Epidermal melanocyte (primary cell): ENCODE data around the gene PARP9.
"Not testable (repeated sequence)": the region's sequence is repeated elsewhere in the genome, so short reads cannot be mapped to it uniquely, and the experiment has no call there.

ENCODE experiments used
- DNase-seq: peaks from one replicate; pipeline ENCODE4 v3.0.0; 2011; ENCODE audit warnings: low spot score; ENCODE audit not compliant: insufficient read length

Gene PARP9

DNA sequence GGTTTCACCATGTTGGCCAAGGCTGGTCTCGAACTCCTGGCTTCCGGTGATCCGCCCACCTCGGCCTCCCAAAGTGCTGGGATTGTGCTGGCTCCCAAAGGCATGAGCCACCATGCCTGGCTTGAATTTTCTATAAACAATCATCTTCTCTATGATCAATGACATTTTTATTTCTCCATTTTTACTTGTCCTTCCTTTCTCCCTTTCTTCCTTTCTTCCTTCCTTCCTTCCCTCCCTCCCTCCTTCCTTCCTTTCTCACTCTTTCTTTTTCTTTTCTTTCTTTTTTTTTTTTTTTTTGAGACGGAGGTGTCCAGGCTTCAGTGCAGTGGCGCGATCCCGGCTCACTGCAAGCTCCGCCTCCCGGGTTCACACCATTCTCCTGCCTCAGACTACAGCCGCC lies 40.8 kb downstream of the PARP9 start:
- no peak for DNase-seq

DNA sequence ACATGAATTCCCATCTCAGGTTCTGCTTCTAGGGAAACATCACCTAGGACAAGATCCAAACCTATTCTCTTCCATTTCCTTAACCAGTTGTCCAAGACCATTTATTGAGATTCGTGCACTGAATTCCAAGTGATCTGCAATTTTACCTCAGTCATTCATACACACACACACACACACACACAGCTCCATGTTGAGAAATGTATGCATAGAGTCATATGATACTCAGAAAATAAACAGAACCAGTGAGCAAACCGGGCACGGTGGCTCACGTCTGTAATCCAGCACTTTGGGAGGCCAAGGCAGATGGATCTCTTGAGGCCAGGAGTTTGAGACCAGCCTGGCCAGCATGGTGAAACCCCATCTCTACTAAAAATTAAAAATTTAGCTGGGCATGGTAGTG lies 43.2 kb downstream of the PARP9 start:
- DNase-seq = no peak

DNA sequence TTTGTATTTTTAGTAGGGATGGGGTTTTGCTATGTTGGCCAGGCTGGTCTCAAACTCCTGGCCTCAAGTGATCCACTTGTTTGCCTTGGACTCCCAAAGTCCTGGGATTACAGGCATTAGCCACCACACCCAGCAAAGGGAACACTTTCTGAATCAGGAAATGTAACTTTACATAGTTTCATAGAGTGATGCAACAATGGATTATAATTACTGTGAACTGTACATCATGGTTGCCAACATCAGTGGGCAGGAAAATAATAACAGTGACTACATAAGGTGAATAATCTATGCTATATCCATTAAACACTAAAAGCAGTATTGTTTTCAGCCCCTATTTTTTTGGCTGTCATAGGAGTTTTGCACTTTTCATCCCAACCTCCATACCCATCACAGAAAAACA lies 44.4 kb downstream of the PARP9 start:
- DNase-seq = no peak

DNA sequence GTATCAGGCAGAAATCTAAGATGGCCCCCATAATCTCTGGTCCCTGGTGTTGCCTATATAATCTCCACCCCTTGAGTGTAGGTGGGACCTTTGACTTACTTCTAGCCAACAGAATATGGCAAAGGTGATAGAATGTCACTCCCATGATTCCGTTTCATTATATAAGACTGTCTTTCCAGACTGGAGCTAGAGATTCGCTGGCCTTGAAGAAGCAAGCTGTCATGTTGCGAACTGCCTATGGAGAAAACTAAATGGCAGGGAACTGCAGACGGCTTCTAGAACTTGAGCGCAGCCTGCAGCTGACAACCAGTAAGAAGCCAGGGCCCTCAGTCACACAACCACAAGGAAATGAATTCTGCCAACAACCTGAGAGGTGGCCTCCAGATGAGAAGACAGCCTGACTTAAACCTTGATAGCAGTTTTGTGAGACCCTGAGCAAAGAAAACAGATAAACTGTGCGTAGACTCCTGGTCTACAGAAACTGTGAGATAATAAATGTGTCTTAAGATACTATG lies 47.2 kb downstream of the PARP9 start:
- DNase-seq = no peak

DNA sequence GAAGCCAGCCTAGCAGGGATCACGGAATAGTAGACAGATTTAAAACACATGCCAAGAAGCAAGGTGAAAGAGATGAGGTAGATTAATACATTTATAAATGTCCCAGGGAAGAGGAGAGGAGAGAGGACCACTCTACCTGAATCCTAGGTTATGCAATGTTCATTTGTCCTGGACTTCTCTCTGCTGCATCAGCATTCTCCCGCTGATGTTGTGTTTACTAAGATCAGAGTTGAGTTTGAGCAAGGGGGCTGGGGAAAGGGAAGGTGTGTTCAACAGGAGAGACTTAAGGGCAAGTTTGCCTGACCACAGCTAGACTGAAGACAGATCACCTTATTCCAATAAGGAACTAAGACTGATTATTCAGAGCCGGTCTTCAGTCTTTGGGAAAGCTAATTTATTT lies 48.2 kb downstream of the PARP9 start:
- DNase-seq = no peak

DNA sequence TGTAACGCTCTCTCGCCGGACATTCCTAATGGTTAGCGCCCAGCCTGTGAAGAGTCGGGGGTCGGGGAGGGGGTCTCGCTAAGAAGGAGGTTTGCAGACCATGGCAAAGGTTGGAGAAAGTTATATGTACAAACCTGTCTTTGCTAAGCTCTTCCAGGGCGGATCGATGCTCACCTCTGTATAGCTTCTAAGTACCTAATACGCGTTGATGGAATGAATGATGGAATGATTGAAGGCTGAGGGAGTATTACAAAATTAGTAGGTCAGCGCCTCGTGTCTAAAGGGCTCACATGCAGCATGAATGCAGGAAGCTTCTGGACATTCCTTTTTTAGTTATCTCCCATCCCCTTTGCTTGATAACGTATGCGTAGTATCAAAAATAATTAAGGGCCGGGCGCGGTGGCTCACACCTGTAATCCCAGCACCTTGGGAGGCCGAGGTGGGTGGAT lies 49.1 kb downstream of the PARP9 start:
- no peak for DNase-seq

DNA sequence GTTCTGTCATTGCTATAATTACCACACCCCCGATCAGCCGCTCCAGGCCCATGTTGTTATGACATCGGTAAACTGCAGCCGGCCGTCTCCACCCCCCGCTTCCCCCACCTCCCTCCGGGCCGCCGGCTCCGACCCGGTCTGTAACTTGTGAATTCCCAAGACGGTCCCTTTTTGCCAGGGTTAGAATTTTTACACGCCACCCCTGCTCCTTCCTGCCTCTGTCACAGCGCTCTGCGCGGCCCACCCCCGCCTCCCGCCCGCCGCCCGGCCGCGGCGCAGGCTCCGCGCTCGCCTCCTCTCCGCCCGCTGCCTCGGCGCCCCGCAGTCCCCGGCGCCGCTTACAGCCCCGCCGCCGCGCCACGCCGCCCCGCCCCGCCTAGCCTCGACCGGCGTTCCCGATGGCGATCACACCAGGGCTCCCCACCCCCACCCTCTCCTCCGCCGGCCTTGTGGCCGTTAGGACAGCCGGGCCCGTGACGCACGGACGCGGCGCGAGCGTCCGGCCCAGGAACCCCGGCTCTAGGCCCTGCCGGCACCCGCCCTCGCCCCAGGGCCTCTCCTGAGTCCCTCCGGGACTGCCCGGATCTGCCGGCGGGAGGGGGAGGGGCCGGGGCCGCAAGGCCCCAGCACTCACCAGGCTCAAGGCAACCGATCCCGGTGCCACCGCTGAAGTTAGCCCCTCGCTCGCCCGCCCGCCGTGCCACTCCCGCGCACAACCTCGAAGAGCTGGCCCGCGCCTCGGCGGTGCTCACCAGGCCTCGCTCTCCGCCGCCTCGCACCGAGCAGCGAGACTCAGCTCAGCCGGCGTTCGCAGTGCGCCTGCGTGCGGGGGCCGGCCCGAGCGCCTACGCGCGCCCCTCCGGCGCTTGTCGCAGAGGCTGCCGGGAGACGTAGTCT lies 49.7 kb downstream of the PARP9 start, which contains the start of gene KPNA1:
Gene KPNA1 (minus strand): TSS at position 817 of the 897 bp plus-strand sequence. CDS start 18,374 bp downstream, outside the sequence.
- DNase-seq = peak; percentile 89

DNA sequence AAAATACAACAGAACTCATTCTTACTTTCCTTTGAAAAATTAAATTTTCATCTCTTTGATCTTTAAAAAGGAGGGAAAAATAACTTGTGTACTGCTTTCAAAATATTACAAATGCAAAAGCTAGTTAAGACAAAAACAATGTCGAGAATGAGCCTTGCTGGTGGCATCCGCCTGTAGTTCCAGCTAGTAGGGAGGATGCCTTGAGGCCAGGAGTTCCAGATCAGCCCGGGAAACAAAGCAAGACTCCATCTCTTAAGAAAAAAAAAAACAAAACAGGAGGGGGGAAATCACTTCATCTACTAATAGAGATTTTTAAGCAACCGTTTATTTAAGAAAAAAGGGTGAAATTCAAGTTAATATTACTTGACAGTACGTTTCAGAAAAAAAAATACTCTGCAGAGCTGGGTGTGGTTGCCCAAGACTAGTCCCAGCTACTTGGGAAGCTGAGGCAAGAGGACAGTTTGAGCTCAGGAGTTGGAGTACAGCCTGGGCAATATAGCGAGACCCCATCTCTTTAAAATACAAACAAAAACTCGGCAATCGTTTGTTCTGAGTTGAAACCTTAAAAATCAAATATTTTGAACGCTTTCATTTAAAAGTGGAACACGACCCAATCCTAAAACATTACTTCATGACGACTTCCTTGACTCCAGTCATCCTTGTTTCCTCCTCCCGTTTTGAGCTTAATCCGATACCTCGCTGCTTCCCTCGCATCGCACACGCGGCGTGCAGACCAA lies 50.5 kb downstream of the PARP9 start:
- DNase-seq = no peak

DNA sequence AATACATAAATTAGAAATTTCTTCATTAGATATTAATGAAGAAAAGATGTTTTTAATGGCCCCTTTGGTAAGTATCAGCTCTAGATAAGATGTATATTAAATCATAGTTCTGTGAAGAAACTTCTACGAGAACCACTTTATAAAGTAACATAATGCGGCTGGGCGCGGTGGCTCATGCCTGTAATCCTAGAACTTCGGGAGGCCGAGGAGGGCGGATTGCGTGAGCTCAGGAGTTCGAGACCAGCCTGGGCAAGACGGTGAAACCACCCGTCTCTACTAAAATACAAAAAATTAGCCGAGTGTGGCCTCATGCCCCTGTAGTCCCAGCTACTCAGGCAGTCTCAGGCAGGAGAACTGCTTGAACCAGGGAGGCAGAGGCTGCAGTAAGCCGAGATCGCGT lies 51.8 kb downstream of the PARP9 start:
- DNase-seq = no peak

DNA sequence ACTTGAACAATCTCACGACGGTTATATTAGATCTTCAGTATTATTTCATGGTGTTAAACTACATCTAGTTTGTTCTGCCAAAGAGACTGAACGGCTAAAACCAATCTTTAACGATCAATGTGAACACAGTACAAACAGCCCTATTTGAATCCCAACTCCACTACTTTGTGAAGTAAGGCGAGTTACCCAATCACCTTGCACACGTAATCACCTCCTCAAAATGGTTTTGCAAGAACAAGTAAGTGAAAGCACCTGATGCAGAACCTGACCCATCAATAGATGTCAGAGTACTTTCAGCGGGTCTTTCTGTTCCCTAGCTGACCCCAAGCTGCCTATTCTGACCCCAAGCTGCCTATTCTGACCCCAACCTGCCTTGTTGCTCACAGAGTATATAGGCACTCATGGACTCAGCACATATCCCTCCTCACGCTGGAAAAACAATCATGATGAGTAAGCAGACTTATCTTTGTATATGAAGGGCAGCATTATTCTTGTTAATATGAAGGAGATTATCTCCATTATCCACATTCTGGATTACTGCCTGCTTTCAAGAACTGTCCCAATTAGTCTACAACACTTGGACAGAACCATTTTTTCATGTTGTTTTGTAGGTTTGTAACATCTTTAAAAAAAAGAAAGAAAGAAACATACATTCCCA lies 53.1 kb downstream of the PARP9 start:
- no peak for DNase-seq

DNA sequence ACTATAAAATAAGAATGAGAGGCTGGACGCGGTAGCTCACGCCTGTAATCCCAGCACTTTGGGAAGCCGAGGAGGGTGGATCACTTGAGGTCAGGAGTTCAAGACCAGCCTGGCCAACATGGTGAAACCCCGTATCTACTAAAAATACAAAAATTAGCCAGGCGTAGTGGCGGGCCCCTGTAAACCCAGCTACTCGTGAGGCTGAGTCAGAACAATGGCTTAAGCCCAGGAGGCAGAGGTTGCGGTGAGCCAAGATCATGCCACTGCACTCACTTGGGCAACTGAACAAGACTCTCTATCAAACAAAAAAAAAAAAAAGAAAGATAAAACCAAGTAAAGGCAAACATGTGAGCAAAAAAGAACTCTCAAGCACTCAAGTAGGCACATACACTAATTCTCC lies 55.2 kb downstream of the PARP9 start:
- not testable (repeated sequence) for DNase-seq

DNA sequence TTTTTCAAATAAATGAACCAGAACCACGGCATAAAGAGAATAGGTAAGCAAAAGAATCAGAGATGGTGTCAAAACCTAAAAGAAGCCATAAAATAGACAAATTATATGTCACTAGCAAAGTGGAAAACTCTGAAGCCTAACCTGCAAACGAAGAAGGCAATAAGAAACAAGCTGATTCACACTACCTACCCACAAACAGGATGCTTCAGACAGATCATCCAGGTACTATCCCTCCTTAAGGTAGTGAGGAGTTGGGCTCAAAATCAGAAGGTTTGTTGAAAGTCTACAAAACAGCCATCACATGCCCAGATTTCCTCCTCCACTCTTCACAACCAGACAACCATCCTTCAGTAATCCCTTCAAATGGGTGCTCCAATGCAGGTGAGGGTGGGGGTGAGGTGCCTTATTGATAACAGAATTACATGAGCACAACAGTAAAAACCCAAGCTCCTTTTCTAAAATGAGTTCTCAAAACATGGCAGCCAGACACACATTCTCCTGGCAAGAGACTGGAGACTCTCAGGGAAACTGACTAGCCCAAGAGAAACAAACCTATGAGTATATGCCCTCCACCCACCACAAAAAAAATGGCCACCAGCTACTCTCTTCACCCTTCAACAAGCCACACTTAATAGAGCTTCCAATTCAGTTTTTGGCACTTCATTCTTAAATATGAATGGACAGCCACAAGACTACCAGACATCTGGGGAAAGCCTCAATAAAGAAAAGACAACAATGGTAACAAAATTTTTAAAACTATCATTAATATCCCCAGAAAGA lies 55.8 kb downstream of the PARP9 start:
- DNase-seq = no peak

DNA sequence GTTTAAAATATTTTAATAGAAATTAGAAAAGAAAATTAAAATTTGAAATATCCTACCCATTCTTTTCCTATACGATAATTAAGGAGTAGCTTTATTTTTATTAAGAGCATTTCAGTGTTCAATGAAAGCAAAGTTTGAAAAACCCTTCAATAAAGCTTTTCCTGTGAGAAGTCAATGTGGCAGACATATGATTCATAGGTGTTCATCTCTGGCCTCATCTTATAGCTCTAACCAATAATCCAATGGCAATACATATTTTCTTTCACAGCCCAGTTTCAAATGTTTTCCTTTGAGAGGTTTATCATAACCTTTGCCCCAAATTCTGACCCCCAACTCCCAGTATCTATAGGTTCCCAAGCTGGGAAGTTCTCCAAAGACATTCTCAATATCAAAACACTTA lies 57.6 kb downstream of the PARP9 start:
- DNase-seq = no peak

DNA sequence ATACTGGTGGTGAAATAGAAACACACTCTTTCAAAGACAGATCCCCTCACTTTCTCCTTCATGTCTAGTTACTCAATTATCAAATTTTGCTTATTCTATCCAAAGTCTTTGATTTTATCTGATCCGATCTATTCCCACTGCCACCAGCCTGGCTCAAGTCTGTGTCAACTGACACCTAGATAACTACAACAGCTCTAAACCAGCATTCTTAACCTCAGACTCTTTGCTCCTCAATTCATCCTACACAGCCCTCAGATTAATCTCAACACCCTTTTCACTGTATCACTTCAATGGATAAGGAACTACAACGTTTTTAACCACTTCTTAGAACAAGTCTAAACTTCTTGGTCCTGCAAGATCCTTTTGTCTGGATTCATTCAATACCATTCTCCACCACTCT lies 58.4 kb downstream of the PARP9 start:
- no peak for DNase-seq

DNA sequence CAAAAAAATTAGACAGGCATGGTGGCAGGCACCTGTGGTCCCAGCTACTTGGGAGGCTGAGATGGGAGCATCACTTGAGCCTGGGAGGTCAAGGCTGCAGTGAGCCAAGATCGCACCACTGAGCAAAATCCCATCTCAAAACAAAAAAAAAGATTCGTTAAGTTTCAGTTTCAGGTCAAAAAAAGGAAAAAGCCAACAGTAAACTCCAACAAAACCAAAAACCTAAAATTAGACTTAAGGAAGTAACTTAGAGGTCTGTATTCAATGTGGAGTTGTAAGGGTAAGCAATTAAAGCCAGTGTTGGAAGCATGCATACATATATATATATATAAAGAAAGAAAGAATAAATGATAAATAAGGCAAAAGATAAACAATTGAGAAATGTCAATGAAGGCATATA lies 61.2 kb downstream of the PARP9 start:
- DNase-seq = no peak

DNA sequence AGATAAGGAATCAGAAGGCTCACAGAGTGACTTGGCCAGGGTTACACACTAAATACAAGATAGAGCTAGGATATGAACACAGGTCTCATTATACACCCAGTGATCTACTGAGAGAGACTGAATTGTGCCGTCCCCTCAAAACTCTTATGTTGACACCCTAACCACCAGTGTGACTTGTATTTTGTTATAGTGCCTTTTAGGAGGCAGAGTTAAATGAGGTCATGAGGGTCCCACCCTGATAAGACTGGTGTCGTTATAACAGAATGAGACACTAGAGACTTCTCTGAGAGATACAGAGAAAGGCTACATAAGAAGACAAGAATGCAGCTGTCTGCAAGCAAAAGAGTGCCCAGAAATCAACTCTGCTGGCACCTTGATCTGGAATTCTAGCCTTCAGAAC lies 62.0 kb downstream of the PARP9 start:
- DNase-seq = no peak

DNA sequence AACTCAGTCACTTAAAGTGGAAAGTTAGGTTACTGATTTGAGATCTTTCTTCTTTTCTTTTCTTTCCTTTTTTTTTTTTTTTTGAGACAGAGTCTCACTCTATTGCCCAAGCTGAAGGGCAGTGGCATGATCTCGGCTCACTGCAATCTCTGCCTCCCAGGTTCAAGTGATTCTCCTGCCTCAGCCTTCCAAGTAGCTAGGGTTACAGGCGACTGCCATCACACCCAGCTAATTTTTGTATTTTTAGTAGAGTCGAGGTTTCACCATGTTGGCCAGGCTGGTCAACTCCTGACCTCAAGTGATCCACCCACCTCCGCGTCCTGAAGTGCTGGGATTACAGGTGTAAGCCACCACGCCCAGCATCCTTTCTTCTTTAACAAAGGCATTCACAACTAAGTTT lies 63.1 kb downstream of the PARP9 start:
- not testable (repeated sequence) for DNase-seq

DNA sequence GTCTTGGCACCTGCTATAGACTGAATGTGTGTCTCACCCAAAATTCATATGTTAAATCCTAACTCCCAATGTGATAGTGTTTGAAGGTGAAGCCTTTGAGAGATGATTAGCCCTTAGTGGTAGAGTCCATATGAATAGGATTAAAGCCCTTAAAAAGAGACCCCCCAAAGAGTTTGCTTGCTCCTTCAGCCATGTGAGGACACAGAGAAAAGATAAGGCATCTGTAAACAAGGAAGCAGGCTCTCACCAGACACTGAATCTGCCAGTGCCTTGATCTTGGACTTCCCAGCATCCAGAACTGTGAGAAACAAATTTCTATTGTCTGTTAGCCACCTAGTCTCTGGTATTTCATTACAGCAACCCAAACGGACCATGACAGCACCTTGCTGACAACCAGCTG lies 65.9 kb downstream of the PARP9 start:
- DNase-seq = no peak

DNA sequence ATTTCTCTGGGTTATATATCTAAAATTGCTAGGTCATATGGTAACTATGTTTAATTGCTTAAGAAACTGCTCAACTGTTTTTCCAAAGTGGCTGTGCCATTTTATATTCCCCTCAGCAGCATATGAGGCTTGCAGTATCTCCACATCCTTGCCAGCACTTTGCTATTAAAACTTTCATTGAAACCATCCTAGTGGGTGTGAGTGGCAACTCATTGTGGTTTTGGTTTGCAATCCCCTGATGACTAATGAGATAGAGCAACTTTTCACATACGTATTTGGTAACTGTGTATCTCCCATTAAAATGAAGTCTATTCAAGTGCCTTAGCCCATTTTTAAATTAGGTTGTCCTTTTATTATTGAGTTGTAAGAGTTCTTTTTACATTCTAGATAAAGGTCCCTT lies 66.7 kb downstream of the PARP9 start:
- peak; percentile 48 for DNase-seq

DNA sequence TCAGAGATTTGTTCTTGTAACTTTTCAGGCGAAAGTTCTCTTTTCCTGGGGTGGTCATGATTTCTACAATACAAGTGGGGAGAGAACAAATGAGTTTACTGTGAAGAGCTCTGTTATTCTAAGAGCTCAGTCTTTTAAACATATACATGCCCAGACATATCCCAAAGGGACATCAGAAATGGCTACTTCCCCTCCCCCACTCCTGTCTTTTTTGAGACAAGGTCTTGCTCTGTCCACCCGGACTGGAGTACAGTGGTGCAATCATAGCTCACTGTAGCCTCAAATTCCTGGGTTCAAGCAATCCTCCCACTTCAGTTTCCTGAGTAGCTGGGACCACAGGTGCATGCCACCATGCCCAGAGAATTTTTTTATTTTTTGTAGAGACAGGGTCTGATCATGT lies 67.6 kb downstream of the PARP9 start:
- no peak for DNase-seq

DNA sequence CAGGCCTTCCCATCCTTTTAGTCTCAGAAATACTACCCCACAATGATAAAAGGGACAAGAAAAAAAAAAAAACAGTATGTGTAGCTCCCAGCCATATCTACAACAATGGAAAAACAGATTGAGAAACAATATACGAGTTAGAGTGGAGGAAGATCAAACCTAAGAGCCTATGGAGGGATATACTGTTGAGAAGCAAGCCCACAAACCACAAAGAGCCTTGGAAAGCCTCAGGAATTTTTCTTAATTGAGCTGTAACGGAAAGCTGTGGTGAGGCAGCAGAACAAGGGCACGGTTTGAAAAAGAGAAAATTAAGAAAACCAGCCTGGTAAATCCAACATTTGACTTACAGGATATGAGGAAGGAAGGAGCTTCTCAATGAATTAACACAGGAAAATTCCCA lies 70.8 kb downstream of the PARP9 start:
- peak; percentile 19 for DNase-seq
